Left ventricle myocardium inferior (tissue), 1 donor: ENCODE results near the gene CHP2. TPM values are rescaled to one million over a fixed set of nuclear protein-coding genes. Genes with fewer than 3 reads are reported as not detected.

ENCODE experiments used
- DNase-seq: peaks from one replicate; pipeline ENCODE4 v3.0.0-alpha.2; 2020
- H3K27ac ChIP-seq: fragments of 200-600 bp; replicated peaks from 2 replicates; pipeline ENCODE4 v1.8.0; 2021
- H3K27me3 ChIP-seq: fragments of 200-600 bp; 2 replicates; pipeline ENCODE4 v1.8.0; 2021; ENCODE audit warnings: low read depth
- H3K36me3 ChIP-seq: fragments of 200-600 bp; 2 replicates; pipeline ENCODE4 v1.8.0; 2021
- H3K4me1 ChIP-seq: fragments of 200-600 bp; 2 replicates; pipeline ENCODE4 v1.8.0; 2021
- H3K4me3 ChIP-seq: fragments of 200-600 bp; 2 replicates; pipeline ENCODE4 v1.8.0; 2021; ENCODE audit warnings: mild to moderate bottlenecking, moderate library complexity
- H3K9me3 ChIP-seq: fragments of 200-600 bp; replicated peaks from 2 replicates; pipeline ENCODE4 v1.8.0; 2021
- intact Hi-C: fragments of 100-400 bp; cut with micrococcal nuclease; formaldehyde crosslinking; loops from one replicate; pipeline ENCODE4 v1.11.0; 2022
- total RNA-seq: library from RNA; stranded (reverse); fragmentation: NEBNext Ultra II Directional; extraction: Animal tissue kit (Norgen Biotek cat#: 25700); gene quantifications from one replicate; pipeline ENCODE4 v1.2.1, GENCODE V29; 2021
- TF ChIP-seq, protein P1 (sequence below): fragments of 200-600 bp; IDR thresholded peaks from 2 replicates; pipeline ENCODE4 v1.8.0; 2021; ENCODE audit warnings: antibody characterized with exemption, mild to moderate bottlenecking, borderline replicate concordance
- donor health status: DM: no; HTN: yes; CAD: no; lungs with severe emphysema.

CHP2 gene
- total RNA-seq, 1 donor from 2014 or later: not detected

DNA sequence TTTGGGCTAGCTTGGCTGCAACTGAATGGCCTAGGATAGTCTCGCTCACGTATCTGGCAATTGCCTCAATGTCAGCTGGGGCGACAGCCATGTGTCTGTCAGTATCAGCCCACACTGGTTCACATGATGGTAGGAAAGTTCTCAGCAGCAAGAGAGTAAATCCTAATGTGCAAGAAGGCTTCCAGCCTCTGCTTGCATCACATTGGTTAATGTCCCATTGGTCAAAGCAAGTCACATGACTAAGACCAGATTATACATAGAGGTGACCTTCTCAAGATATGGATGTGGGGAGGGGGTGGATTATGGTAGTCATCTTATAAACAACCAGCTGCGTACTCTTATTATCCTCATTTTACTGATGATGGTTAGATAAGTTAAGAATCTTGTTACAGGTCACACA is 31.0 kb downstream of the CHP2 start:
- Histone ChIP-seq H3K36me3 (no peaks in the 10 kb centered on the region), H3K27me3 (peaks cover 78% of the 10 kb centered on the region), H3K27ac (no peak overlapping the region), H3K4me3 (no peak overlapping the region), H3K4me1 (no peaks in the 10 kb centered on the region), H3K9me3 (no peaks in the 10 kb centered on the region)
- intact Hi-C loops: no loop called here
- TF ChIP-seq, protein P1, sequence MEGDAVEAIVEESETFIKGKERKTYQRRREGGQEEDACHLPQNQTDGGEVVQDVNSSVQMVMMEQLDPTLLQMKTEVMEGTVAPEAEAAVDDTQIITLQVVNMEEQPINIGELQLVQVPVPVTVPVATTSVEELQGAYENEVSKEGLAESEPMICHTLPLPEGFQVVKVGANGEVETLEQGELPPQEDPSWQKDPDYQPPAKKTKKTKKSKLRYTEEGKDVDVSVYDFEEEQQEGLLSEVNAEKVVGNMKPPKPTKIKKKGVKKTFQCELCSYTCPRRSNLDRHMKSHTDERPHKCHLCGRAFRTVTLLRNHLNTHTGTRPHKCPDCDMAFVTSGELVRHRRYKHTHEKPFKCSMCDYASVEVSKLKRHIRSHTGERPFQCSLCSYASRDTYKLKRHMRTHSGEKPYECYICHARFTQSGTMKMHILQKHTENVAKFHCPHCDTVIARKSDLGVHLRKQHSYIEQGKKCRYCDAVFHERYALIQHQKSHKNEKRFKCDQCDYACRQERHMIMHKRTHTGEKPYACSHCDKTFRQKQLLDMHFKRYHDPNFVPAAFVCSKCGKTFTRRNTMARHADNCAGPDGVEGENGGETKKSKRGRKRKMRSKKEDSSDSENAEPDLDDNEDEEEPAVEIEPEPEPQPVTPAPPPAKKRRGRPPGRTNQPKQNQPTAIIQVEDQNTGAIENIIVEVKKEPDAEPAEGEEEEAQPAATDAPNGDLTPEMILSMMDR: no peak
- no peak for DNase-seq

DNA sequence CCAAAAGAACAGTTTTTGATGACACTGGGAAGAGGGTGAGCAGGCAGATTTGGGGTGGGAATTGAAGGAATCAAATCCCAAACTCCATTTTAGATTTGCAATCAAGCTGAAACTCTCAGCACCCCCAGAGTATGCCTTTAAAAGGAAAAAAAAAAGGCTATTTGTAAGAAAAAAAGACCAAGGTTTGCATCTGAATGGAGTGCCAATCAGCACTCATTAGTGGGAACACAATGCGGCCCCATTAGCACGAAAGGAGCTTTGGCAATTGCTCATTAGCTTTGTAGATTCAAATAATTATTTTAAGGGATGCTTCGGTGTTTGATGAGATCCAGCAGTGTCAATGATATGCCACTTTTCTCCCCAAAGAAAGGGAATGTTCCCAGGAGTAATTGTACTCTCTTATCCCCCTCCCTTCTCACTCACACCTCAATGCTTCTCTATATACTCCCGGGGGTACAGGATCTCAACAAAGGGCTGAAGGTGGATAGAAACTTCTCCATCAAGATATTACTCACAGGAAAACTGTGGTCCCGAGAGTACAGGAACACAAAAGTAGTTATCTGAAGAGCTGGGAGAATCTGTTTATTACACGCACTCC is 32.2 kb downstream of the CHP2 start:
- Histone ChIP-seq H3K9me3 (no peaks in the 10 kb centered on the region), H3K27ac (no peak overlapping the region), H3K4me1 (no peaks in the 10 kb centered on the region), H3K27me3 (peaks cover 81% of the 10 kb centered on the region), H3K4me3 (no peak overlapping the region), H3K36me3 (no peaks in the 10 kb centered on the region)
- no peak for DNase-seq
- intact Hi-C loops: no loop called here
- TF ChIP-seq, protein P1: no peak

DNA sequence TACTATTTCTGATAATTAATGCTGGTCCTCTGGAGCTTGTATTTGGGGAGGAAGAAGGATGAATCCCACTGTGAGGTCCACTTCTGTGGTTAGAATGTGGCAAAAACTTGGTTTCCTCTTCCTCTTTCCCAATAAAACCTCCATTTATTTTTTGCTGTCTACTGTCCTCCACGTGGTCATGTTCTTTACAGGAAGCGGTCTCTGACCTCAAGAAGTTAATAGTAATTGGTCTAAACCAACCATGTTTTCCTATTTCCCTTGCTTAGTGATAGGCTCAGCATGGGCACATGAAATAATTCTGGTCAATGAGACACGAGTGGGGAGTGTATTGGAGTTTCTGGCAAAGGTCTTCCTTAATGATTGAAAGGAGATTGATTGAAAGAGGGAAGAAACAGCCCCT is 33.9 kb downstream of the CHP2 start:
- no peaks in the 10 kb centered on the region for H3K9me3 ChIP-seq
- H3K27ac ChIP-seq: no peak overlapping the region
- no peaks in the 10 kb centered on the region for H3K4me1 ChIP-seq
- peaks cover 74% of the 10 kb centered on the region for H3K27me3 ChIP-seq
- TF ChIP-seq, protein P1: no peak
- no peak for DNase-seq
- H3K4me3 ChIP-seq: no peak overlapping the region
- intact Hi-C loops: no loop called here
- no peaks in the 10 kb centered on the region for H3K36me3 ChIP-seq

DNA sequence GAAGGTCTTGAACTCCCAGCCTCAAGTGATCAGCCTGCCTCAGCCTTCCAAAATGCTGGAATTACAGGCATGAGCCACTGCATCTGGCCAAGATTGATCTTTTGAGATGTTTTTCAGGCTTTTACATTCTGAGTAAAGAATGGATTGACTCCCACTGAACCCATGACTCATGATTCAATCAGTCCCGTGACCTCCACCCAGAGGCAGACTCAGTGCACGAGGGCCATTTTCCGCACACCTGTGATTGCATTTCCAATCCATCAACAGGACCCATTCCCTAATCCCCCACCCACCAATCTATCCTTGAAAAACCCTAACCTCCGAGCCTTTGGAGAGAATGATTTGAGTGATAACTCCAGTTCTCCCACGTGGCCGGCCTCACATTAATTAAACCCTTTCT is 40.6 kb downstream of the CHP2 start:
- Histone ChIP-seq H3K4me3 (no peak overlapping the region), H3K27ac (no peak overlapping the region), H3K9me3 (no peaks in the 10 kb centered on the region), H3K4me1 (no peaks in the 10 kb centered on the region), H3K27me3 (peaks cover 63% of the 10 kb centered on the region), H3K36me3 (no peaks in the 10 kb centered on the region)
- TF ChIP-seq, protein P1: no peak
- intact Hi-C loops: no loop called here
- no peak for DNase-seq

DNA sequence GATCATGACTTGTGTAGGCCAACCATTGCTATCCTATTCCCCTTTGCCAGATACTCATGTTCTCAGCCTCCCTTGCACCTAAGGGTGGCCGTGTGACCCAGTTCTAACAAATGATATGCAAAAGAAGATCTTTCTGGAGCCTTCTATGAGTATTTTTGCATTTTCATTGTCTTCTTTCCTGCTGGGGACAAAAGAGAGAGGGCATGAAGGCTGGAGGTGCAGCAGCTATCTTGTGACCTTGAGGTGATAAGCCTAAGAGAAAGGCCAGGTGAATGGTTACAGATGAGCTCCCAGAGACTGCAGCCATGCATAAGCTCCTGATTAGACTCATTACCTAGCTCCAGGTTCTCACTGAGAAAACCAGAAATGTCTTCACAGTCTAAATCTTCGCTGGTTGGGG is 42.1 kb downstream of the CHP2 start:
- TF ChIP-seq, protein P1: no peak
- DNase-seq: no peak
- intact Hi-C loops: no loop called here

More for the DNA sequence above, 42.1 kb downstream of the CHP2 start:
- no peaks in the 10 kb centered on the region for H3K36me3 ChIP-seq
- H3K27me3 ChIP-seq: peaks cover 59% of the 10 kb centered on the region
- no peaks in the 10 kb centered on the region for H3K9me3 ChIP-seq
- H3K4me1 ChIP-seq: no peaks in the 10 kb centered on the region
- H3K27ac ChIP-seq: no peak overlapping the region
- H3K4me3 ChIP-seq: no peak overlapping the region
